Renal cortical epithelial cell (primary cell): ENCODE measurements around the gene NRCAM. TPM values are rescaled to one million over a fixed set of nuclear protein-coding genes. Genes with fewer than 3 reads are reported as not detected.

Experiments
- DNase-seq: peaks from one replicate; pipeline ENCODE4 v3.0.0-alpha.2; 2011; ENCODE audit warnings: low read depth
- total RNA-seq: library from RNA; depleted of rRNA; stranded (reverse); fragments of >200 nt; gene quantifications from 2 replicates; pipeline ENCODE4 v1.2.3, GENCODE V29; 2014

NRCAM gene
- total RNA-seq, 1 donor from 2014 or later, result 254 TPM

DNA sequence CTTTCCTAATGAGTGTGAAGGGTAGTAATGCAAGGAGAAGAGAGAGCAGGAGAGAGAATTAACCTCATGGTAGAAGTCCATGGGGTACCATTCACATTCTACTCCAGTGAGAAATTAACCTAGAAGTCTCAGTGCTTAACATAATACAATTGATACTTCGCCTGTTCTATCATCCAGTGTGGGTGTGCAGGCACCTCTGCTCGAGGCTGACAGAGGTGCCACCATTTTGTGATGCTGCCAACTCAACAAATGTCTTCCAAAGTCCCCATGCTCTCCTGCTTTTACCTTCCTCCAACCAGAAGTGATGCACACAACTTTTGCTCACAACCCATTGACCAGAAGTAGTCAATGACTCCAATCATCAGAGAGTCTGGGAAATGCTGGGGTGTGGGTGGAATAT, 207.8 kb downstream of the NRCAM start:
- no peak for DNase-seq

DNA sequence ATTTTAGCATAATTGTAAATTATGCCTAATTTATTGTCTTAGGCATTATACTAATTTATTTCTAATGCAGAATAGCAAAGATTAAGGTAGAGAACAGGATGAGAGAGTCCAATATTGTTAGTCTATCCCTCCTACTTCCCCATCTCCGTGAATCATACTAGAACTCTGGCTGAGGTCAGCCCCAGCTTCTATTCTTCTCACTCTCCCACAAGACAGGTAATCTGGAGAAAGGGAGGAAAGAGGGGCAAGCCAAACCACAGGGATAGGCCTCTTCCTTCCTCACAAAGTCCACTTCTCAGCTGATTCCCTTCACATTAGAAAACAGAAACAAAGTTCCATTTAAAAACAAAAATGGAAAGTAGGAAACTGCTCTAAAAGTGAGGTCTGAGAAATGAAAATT, 208.6 kb downstream of the NRCAM start:
- DNase-seq, result peak; percentile 82

DNA sequence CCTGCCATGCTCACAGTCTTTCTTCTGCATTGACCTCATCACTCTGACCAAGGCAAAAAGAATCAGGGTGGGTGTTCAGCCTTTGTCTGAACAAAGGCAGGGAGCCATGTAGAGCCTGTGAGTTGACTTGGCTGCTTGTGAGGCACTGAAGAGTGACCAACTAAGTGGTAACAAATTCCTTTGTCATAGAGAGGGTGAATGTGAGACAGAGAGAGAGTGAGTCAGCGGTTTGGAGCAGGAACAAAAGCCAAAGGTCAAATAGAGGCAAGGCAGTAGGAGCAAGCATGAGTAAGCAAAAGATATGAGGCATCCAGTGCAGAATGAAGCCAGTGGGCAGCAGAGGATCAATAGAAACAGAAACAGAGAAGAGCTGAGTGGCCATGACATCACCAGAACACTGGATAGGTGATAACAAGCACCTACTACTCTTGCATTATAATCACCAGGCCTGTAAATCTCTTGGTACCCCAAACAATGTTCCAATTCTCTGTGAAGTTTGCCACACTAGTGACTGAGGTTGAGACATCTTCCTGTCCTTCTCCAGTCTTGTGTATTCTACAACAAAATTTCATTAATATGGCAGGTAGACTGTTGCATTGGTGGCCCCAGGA, 209.9 kb downstream of the NRCAM start:
- DNase-seq, result peak; percentile 100

DNA sequence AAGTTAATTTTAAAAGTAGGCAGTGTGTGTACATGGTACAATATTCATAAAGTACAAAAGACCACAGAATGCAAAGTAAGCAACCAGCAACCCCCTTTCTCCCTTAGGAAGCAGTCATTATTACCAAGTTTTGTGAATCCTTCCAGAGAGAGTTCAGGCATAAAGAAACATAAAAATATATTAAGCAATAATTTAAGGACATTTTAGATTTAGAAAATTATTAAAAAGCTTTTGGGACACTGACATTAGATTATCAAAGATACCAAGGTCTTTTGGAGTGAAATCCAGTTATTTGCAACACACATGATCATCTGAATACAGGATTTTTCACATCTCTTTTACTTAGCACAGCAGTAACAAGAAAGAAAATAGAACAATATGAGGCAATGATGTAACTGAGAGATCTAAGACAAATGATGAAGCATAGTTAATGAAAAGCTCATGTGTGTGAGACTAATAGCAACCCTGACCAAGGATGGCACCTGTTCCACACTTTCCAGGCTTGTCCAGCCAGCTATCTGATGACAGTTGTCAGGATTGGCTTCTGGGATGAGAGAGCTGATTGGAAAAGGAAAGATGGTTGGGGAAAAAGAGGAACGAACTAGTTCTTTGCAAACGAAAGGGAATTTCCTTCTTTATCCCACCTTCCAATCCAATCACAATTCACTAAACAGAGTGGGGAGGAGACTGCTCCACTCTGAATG, 210.6 kb downstream of the NRCAM start:
- no peak for DNase-seq

DNA sequence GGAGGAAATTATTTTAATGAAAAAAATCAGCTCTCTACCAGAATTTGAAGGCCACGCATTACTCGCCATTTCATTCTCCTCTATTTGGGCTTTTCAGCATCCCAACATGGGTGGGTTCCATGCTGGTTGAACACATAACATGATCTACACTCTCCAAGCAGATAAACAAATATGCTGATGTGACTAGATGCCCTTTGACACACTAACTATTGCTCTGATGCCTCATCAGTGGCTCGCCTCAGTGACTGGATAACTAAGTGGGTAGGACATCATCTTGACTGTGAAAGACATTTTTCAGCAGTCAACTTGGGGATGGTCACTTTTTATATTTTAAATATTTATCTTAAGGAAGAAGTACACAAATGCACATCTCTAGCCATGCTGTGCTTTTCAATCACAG, 212.1 kb downstream of the NRCAM start:
- peak; percentile 59 for DNase-seq

DNA sequence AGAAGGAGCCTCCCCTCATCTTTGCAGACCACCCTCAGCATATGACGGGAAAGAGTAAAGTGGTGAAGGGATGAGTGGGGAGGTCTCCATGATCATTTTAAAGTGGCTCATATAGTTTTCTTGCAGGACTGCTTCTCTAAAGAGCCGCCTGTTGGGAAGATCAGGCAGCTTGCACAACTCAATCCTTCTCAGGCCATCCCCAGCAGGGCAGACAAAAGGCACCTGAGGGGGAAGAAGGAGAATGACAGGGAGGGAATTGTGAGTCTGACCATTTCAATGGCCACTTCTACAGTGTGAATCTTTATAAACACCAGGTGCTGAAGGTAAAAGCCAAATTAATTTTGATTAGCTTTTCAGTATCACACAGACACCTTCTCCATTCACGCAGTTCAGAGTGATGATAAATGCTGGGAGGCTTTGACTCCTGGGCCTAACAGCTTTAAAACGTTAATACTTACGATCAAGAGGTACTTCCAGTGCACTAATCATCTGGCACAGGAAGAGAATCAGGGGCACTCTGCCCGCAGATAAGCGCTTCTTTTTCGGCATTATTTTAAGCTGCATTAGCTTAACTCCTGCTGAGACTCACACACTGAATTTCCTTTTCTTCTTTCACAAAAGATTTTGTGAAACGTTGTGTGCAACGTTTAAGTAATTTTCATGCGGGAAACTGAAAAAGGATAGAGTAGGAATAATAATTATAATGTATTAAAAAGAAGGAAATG, 216.6 kb downstream of the NRCAM start:
- DNase-seq, result no peak

DNA sequence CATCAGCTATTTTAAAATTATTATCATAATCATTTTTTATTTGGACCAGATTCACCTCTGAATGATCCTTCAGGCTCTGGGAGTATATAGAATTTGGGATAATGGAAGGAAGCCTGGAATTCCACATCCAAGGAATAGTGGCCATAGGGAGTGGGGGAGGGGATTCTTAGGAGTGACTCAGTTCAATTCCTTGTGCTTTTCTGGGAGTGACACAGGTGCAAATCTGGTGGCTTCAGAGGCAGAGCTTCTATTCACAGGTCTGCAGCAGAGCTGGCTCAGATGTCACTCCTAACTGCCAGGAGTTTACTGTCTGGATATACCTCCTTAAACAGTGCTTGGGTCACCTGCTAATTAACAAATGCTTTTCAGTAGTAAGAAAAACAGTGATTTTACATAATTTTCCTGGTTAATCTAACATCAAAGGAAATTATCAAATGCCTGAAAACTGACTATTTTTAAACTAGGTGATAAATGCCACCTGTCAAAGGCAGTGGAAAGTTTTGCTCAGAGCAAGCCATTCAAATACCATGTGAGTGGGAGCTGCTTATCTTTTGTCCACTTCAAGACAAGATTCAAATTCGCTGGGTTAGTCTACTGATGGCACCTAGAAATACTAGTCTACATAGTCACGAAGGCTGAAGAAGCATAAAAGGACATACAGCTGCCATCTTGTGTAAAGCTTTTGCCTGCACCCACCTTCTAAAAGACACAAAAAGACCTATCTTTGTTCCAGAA, 219.4 kb downstream of the NRCAM start:
- DNase-seq, result no peak

DNA sequence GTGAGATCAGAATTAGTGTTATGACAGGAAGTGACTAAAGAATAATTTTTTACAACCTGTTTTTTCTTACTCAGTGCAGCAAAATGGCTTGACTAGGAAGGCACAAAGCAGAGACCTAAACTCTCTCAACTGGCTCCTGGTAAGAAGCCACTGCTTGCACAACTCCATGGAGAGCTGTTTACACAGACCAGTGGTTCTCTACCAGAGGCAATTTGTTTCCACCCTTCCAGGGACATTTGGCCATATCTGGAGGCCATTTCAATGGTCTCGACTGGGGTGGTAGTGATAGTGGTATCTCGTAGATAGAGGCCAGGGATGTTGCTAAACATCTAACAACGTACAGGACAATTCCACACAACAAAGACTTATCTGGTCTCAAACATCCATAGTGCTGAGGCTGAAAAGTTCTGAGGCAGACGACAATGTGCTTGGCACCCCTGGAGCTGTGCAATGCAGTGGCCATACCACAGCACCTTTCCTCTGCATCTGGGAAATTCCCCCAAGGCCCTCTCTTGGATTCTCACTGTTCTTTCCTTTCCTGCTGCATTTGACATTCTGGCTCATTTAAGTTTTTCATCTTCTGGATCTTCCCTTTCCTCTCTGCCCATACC, 220.7 kb downstream of the NRCAM start:
- peak; percentile 63 for DNase-seq

DNA sequence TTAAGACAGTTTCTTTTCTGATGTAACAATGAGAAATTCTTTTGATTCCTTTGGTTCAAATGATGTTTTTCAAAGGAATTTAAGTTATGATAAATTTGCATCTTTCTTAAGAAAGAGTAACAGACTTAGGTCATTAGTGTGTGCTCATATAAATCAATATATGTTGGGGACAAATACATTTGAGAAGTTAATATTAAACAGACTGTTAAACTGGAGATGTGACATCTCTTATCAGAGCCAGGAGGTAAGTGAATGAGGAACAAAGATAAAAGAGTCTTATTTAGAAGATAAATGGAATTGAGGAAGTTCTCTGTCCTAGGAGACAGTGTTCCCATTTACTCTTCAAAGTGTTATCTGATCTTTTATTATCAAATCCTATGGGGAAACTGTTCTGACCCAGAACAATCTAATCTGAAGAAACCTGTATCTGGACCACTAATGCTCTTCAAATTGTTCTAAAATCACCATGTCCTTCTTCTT, 221.2 kb downstream of the NRCAM start:
- no peak for DNase-seq

DNA sequence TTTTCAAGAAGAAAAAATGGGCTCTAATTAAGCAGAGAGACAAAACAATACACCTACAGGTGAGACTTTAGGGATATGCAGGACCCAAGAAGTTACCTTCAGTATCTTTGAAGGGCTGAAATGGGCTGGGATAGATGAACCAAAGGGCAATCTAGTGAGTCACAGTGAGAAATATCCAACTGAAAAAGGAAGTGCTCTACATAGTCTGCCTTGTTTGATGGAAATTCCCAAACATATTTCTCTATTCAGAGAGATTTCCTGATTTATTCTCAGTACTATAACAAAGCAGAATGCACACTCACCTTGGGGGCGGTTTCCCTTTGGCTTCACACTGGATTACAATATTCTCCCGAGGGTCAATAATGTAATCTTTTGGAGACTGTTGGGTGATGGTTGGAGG, 222.0 kb downstream of the NRCAM start:
- DNase-seq, result no peak

DNA sequence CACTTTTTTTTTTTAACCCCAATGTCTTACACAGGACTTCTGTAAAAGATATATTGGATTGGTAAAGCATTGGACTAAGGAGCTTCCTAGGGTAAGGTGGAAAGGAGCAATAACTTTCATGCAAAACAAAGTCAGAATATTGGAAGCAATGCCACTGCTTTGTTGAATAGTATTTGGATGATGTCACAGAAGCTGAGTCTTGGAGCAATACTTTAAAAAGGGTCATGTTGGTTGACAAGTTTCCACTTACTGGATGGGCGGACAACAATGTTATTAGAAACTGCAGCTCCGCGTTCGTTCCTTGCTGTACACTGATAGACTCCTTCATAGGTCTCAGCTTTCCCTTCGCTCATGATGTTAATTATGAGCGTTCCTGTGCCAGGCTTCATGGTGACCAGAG, 224.2 kb downstream of the NRCAM start:
- DNase-seq, result no peak

DNA sequence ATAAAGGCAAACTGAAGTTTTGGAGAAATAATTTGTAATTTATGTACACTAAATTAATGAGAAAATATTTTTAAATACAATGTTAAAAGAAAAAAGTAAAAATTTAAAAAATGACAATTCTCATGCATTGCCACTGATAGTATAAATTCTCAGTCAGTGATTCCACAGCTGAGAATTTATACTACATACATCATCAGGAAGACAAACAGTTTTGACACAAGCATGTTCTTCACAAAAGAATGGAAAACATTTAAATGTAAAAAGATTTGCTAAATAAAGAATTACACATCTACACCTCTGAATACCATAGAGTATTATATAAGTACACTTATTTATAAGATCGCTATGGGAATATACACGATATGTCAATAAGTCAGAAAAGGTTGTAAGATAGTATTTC, 225.0 kb downstream of the NRCAM start:
- no peak for DNase-seq

DNA sequence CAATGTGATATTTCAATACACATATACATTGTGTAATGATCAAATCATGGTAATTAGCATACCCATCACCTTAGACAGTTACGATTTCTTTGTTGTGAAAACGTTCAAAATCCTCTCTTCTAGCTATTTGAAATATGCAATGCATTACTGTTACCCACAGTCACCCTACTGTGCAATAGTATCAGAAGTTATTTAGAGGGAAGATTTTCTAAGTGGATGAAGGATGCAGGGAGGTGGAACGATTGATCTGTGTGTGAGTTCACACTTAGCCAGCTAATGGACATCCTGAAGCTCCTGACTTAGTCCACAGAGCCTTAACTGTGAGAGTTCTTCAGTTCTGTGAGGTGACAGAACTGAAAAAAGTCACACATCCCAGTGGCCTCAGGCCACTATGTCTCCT, 228.9 kb downstream of the NRCAM start:
- DNase-seq, result peak; percentile 47

DNA sequence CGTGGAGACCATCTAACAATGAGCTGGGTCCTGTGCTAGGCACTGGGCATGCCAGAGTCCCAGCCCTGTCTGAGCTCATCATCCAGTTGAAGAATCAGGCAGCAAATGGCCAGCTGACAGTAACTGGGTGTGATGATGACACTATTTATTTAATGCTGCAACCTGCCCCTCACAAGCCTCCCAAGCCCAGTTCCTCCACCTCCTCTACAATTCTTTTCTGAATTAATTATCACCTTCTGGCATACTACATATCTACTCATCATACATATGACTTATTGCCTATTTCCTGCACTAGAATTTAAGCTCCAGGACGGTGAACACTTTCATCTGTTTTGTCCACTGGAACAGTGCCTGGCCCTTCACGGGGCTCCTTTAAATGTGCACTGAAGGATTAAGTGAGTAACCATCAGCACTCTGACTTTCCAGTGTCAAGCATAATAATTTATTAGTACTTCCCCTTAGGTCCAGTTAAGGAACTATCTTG, 229.4 kb downstream of the NRCAM start:
- DNase-seq, result peak; percentile 65

DNA sequence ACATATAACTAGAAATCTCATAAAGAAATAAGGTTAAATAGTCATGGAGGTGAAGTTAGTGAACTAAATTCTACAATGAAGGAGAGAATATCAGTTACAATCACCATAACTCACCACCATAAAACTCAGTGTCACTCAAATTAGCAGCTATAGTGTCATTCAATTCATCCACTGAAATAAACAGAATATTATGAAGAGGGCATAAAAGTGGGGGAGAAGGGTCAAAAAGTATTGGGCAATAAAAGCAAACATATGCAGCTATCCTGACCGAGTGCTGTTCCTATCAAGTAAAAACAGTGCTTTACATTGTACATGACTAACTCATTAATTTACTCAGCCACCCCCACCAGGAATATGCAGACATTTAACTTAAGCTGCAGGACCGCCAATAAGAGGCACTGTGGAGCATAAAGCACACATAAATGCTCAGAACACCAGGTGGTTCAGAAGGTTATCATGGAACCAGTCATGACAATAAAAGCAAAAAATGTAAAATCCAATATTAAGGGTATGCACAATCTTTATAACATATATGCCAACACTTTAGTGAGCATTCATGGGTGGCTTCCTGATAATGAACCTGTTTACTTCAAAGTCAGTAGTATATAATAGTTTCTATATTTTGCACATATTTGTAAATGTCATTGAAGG, 230.6 kb downstream of the NRCAM start:
- no peak for DNase-seq

DNA sequence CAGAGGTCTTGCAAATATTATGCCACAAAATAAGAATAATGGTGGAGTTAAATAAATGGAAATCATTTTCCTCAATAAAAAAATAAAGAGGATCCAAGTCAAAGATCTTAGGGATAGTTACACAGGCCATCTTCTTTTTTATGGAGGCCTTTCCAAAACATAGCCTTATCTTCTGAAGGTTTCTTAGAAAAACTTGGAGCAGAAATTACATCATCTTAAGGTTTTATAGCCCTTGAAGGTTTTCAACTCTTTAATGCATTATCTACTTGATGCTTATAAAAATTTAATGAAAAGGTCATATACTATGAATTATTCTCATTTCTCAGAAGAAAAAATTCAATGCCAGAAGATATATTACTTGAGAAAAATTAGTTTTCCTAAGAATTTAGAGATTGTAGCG, 231.8 kb downstream of the NRCAM start:
- DNase-seq, result no peak

DNA sequence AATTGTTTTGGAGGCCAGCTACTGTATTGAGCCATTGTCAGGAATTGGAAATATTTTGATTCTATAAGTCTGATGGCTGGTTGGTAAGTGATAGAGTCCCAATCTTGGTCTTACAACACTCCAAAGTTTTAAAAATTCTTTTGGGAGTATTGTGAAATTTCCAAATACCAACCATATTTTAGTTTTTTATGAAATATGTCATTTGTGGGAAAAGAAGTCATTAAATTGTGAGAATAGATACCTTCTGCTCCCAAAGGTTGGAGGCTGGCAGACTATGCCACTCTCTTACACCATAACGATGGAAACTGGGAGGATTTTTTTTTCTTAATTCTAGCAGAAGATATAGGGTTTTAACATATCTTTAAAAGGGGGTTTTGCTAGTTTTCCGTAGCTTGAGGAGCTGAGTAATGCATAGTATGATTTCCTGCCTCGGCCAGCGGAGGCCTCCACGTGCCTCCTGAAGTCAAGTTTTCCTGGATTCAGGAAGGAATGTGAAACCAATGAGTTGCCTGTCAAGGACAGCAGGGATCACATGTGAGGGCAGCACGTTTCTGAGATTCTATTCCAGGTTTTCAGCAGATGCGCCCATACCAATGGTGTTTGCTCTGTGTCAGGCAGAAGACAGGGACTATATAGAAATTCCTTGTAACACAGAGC, 233.9 kb downstream of the NRCAM start:
- DNase-seq, result no peak

DNA sequence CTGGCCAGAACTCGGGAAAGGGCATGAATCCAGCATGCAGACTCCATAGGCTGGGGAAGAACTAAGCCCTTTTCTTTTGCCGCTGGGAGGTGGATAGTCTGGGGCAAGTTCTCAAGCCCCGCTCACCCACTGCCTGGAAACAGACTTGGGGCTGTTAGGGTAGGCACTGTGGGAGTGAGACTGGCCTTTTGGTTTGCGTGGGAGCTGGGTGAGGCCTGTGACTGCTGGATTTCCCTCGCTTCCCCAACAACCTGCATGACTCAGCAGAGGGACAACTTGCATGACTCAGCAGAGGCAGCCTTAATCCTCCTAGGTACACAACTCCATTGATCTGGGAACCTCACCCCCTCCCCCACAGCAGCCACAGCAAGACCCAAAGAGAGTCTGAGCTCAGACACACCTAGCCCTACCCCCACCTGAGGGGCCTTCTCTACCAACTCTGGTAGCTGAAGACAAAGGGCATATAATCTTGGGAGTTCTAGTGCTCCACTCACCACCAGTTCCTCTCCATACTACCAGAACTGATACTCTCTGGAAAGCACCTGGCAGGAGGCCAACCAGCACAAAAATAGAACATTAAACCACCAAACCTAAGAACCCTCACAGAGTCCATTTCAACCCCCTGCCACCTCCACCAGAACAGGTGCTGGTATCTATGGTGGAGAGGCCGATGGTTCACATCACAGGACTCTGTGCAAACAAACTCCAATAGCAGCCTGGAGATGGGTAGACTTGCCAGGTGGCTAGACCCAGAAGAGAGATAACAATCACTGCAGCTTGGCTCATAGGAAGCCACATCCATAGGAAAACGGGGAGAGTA, 244.6 kb downstream of the NRCAM start:
- peak; percentile 90 for DNase-seq

DNA sequence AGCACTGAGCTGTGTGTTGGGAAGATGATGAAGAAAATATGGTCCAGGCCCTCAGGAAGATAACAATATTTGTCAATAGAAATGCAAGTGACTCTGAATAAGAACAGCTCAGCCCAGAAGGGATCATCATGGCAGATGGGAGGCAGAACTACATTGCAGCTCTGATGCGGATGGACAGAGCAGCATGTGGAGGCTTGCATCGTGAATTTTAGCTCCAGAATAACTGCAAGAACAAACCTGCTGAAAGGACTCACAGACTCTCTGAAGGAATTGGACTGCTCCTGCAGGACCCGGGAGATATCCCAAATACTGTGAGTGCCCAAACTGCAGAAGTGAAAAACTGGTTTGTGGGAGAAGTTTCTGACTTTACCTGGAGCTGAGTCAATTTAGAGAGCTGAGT, 245.4 kb downstream of the NRCAM start:
- no peak for DNase-seq

DNA sequence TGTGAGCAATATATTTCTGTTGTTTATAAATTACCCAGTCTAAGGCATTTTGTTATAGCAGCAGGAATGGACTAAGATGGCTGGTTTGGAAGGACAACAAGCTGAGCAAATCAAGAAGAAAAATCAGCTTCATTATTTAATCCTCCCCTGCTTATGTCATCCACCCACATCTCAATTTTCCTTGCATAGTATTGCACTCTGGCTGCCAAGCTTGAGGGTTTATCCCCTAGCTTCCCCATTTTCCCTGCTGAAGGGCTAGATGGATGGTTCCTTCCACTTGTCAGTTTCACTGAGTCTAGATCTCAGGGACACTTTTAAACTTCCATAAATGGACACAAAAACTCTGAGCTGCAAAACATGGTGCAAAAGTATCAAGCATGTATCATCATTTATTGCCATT, 250.9 kb downstream of the NRCAM start:
- DNase-seq, result no peak
